NCI-H345 treated with DMSO at 0.1 percent for 48 hours (cell line): Measurements from ENCODE around the gene XPO1.
"Not testable (repeated sequence)": the region's sequence is repeated elsewhere in the genome, so short reads cannot be mapped to it uniquely, and the experiment has no call there.

Source experiments
- DNase-seq: peaks from one replicate; lab custom pipeline; 2025; ENCODE audit not compliant: unreplicated experiment; lab: John Stamatoyannopoulos, UW

Gene XPO1

GRCh38 chr2:61535449-61535848 lies 2.7 kb downstream of the XPO1 start:
- no peak for DNase-seq

DNA sequence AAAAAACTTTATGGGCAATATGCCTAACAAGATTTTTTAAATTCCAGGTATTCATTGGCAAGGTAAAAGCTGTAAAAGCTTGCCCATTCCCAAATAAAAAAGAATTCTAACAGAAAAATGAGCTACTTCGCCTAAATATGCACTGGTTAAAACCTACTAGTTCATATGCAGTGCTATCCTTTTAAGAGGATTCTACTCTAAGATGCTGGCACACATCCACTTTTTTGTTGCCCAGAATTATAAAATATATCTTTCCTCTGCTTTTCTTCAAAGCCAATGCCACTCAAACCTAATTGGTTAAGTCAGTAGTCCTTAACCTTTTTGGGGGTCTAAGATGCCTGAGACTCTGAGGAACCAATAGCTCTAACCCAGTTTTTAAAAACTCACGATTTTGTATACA lies 3.2 kb downstream of the XPO1 start:
- DNase-seq = no peak

DNA sequence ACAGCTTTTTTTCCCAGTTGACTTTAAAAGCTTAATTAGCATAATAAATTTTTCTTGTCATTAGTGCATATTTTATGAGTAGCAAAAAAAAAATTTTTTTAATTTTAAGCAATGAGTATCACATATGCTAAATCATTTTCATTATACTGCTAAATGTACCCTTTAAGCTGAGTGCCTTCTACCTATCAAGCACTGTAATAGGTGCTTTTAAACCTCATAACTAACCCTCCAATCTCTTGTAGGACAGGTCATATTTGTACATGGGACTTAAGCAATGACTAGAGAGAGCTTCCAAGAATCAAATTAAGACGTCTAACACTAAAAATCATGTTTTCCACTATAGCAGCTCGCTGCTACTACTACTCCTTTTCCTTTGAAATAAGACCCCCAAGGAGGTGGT lies 7.4 kb downstream of the XPO1 start:
- DNase-seq = no peak

GRCh38 chr2:61529944-61530735 lies 8.0 kb downstream of the XPO1 start:
- DNase-seq = no peak

- DNase-seq = no peak
These were observed 17.9 kb downstream of the XPO1 start for GRCh38 chr2:61520261-61520660.

- no peak for DNase-seq
These were observed 25.3 kb downstream of the XPO1 start for GRCh38 chr2:61512768-61513398.

GRCh38 chr2:61510674-61511671 lies 27.2 kb downstream of the XPO1 start:
- DNase-seq = no peak

DNA sequence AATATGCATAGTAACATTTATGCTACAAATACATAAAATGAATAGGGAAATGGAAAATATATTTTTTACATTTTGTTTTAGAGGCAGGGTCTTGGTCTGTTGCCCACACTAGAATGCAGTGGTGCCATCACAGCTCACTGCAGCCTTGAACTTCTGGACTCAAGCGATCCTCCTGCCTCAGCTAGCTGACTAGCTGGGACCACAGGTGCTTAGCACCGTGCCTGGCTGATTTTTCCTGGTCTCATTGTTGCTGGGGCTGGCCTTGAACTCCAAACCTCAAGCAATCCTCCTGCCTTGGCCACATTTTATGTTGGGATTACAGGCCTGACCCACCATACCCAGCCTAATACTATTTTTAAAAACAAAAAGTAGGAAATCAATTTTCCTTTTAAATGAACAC lies 33.2 kb downstream of the XPO1 start:
- no peak for DNase-seq

DNA sequence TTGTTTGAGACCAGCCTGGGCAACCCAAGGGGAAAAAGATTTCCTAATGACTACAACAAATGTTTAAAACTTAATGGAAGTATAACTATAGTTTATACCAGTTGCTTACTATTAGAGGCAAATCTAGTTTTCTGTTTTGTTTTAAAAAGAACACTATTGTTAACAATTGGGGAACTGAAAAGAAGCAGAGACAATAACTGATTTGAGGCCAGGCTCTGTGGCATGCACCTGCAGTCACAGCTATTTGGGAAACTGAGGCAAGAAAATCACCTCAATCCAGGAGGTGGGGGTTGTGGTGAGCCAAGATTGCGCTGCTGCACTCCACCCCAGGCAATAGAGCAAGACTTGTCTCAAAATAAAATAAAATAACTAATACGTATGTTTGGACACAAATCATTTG lies 39.1 kb downstream of the XPO1 start:
- DNase-seq = no peak

GRCh38 chr2:61493523-61493942 lies 44.6 kb downstream of the XPO1 start:
- no peak for DNase-seq

DNA sequence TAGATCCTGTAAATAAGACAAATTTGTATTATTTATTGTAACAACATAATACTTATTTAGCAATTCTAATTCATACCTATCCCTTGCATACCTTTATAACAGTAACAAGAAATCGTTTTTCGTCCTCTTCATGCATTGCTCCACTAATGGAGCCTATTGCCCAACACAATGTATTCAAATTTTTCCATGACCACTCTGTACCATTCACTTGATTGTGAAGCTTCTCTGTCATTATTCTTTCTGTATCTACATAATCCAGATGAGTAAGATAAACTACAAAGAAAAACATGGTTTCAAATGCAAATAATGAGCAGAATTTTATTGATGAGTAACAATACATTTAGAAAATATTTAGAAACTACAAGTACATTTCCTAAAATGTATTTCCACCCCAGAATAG lies 45.7 kb downstream of the XPO1 start:
- DNase-seq = no peak

GRCh38 chr2:61485281-61485680 lies 52.9 kb downstream of the XPO1 start:
- no peak for DNase-seq

- DNase-seq = no peak
These were observed 60.1 kb downstream of the XPO1 start for GRCh38 chr2:61478086-61478485.

DNA sequence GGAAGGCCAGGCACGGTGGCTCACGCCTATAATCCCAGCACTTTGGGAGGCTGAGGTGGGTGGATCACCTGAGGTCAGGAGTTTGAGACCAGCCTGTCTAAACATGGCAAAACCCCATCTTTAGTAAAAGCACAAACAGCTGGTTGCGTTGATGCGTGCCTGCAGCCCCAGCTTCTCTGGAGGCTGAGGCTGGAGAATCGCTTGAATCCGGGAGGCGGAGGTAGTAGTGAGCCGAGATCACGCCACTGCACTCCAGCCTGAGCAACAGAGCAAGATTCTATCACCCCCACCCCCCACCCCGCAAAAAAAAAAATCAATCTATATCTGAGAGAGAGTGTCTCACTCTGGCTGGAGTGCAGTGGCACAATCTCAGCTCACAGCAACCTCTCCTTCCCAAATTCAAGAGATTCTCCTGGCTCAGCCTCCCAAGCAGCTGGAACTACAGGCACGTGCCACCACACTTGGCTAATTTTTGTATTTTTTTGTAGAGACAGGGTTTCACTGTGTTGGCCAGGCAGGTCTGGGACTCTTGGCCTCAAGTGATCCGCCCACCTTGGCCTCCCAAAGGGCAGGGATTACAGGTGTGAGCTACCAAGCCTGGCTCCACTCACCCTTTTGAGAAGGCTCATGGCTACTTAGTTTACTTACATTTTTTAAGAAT lies 61.1 kb downstream of the XPO1 start:
- DNase-seq = not testable (repeated sequence)

- peak; percentile 41 for DNase-seq
These were observed 66.0 kb downstream of the XPO1 start for GRCh38 chr2:61471905-61472805.

DNA sequence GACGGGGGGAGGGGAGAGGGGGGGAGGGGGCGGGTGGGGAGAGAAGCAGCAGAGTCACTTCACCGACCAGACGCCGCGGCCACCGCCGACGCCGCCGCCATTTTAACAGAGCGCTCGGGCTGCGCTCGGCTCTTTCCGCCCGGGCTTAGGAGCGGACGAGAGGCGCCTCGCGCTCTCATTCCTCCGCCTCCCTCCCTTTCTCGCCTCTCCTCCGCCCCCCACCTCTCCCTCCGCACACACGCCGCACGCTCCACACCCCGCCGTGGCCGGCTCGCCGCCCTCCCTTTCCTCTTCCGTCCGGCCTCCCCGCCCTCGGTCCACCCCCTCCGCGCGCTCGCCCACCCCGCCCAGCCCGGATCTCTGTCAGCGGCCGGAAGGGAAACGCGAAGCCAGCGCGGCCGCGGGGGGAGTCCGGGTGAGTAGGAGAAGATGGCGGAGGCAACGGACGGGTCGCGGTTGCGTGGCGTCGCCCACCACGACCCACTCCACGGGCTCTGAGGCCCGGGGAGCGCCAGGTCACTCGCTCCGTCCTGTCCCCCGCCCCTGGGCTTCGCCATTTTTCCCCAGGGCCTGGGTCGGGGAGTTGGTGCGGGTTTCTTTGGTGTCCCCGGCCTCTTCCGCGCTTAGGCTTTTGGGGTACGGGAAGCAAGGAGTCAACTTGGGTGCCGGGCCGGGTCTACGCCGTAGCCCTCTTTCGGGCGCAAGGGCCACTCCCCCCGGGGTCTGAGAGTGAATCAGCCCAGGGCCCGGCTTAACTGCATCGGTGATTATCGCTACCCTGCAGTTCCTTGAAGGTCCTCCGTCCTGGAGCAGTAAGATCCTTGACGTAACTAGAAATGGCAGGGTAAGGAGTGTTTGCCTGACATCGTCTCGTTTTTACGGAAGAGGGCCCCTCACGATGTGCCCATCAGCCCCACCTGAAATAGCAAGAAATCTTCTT lies 66.9 kb downstream of the XPO1 start, which contains the start of gene USP34:
Gene USP34, minus strand, starts transcription at position 123 of the 940 bp plus-strand sequence. CDS start 395 bp downstream, outside the sequence.
- DNase-seq = peak; percentile 77

- peak; percentile 44 for DNase-seq
These were observed 67.8 kb downstream of the XPO1 start for GRCh38 chr2:61470122-61470951.
